ENCODE measurements around the gene TFDP3.
A peak's percentile ranks its signal among the peaks of the same experiment; 100 is the strongest.

The TFDP3 gene

GRCh38 chrX:133185119-133185518 lies 33.0 kb downstream of the TFDP3 start:
- DNase-seq: no peak

GRCh38 chrX:133183806-133184205 lies 34.3 kb downstream of the TFDP3 start:
- no peak for DNase-seq

GRCh38 chrX:133179500-133179899 lies 38.7 kb downstream of the TFDP3 start:
- DNase-seq: no peak

DNA sequence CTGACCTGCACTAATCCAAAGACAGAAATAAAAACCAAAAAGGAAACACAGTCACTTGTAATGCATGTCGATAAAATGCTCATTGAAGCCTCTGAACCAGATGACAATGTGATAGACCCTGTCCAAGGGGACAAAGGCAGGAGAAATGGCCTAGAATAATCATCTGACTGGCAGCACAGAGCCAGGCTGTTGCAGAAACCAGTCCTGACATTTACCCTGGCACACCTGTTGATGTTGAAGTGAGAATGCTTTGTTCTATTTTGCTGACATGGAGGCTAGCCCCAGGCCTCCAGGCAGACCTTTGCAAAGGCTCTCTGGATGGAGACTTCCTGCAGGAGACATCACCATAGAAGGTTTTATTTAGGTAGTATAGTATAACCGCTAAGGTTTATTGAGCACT lies 41.0 kb downstream of the TFDP3 start:
- no peak for DNase-seq

DNA sequence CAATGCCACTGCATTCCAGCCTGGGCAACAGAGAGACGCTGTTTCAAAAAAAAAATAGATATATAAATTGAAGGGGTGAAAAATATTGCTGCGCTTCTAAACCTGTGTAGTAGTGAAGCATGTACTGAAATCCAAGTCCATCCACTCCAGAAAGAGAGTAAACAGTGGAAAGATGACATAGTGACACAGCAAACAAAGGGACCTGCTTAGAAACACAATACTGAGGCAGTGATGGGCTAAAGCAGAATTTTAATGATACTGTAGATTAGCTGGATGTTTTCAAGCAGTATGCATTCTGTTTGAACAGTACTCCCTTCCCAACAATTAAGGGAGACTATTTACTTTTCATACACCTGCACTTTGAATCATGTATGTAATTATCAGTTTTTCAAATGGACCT lies 42.5 kb downstream of the TFDP3 start:
- no peak for DNase-seq

GRCh38 chrX:133175162-133175561 lies 43.0 kb downstream of the TFDP3 start:
- DNase-seq: no peak

- peak; percentile 37 for DNase-seq
Observed at GRCh38 chrX:133171962-133172708, 46.0 kb downstream of the TFDP3 start.

Data from NCI-H1694 (cell line).